GM19468 (cell line): ENCODE measurements around the gene FOXK2.
"Not testable (repeated sequence)": the region's sequence is repeated elsewhere in the genome, so short reads cannot be mapped to it uniquely, and the experiment has no call there.

Experiments used
- ATAC-seq: cut with Tn5 transposase; IDR thresholded peaks from one replicate; pipeline ENCODE4 v1.9.1; 2021; ENCODE audit warnings: mild to moderate bottlenecking, moderate library complexity, moderate number of reproducible peaks; ENCODE audit not compliant: unreplicated experiment; ENCODE audit errors: extremely low read depth

FOXK2 gene

GRCh38 chr17:82560802-82561428, 41.4 kb downstream of the FOXK2 start:
- ATAC-seq: no peak

- no peak for ATAC-seq
Observed at GRCh38 chr17:82561429-82562035, 42.0 kb downstream of the FOXK2 start.

GRCh38 chr17:82562718-82563220, 43.2 kb downstream of the FOXK2 start:
- not testable (repeated sequence) for ATAC-seq

GRCh38 chr17:82563318-82563717, 43.8 kb downstream of the FOXK2 start:
- ATAC-seq: no peak

GRCh38 chr17:82563745-82564144, 44.2 kb downstream of the FOXK2 start:
- ATAC-seq: not testable (repeated sequence)

- no peak for ATAC-seq
Observed at GRCh38 chr17:82564241-82564640, 44.7 kb downstream of the FOXK2 start.

GRCh38 chr17:82565551-82565950, 46.0 kb downstream of the FOXK2 start:
- no peak for ATAC-seq

GRCh38 chr17:82566129-82566960, 46.8 kb downstream of the FOXK2 start:
- ATAC-seq: no peak

GRCh38 chr17:82567286-82567685, 47.8 kb downstream of the FOXK2 start:
- no peak for ATAC-seq

- ATAC-seq: no peak
Observed at GRCh38 chr17:82568997-82569393, 49.5 kb downstream of the FOXK2 start.

- no peak for ATAC-seq
Observed at GRCh38 chr17:82569621-82570020, 50.1 kb downstream of the FOXK2 start.

- ATAC-seq: no peak
Observed at GRCh38 chr17:82570277-82570676, 50.7 kb downstream of the FOXK2 start.

GRCh38 chr17:82571855-82572254, 52.3 kb downstream of the FOXK2 start:
- no peak for ATAC-seq

- no peak for ATAC-seq
Observed at GRCh38 chr17:82574041-82574440, 54.5 kb downstream of the FOXK2 start.

- not testable (repeated sequence) for ATAC-seq
Observed at GRCh38 chr17:82575581-82576221, 56.2 kb downstream of the FOXK2 start.

GRCh38 chr17:82577300-82577699, 57.8 kb downstream of the FOXK2 start:
- no peak for ATAC-seq

GRCh38 chr17:82579969-82580368, 60.4 kb downstream of the FOXK2 start:
- ATAC-seq: not testable (repeated sequence)

- no peak for ATAC-seq
Observed at GRCh38 chr17:82582213-82582612, 62.7 kb downstream of the FOXK2 start.

- no peak for ATAC-seq
Observed at GRCh38 chr17:82582709-82583108, 63.2 kb downstream of the FOXK2 start.

GRCh38 chr17:82583720-82584234, 64.2 kb downstream of the FOXK2 start:
- no peak for ATAC-seq
